ENCODE results near the gene FREY1. TPM values are rescaled to one million over a fixed set of nuclear protein-coding genes. Genes with fewer than 3 reads are reported as not detected.

Gene FREY1
- total RNA-seq, 2 experiments from 2014 or later = 0.32 to 0.76 TPM

DNA sequence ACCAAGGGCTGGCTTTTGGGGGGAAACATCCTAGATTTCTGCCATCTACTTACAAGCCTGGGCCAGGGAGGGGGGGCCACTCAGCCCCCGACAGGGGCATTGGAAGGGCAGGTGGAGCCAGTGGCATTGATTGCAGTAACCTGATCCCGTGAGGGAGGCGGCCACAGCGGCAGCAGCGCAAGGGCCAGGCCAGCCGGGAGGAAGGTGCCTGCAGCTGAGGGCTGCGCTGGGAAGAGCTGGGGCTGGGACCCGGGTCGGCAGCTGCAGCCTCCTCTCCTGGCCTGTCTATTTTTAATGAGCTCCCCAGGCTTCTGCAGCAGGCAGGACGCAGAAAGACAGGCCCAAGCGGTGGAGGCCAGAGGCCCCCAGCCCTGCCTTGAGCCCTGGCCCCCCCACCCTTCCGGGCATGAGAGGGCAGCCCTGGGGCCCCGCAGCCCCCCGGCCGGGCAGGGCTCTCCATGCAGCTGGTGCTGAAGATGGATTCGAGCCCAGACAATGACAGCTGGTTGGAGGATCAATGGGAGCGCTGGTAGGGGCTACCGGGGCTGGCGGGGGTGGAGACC is 10.6 kb downstream of the FREY1 start:
- H3K27ac Mint-ChIP-seq = no peak overlapping the region
- H3K4me3 Mint-ChIP-seq = no peak overlapping the region
- CTCF ChIA-PET = no interaction called here
- intact Hi-C loops (cut with micrococcal nuclease) = no loop called here
- no peak for DNase-seq
- H3K27me3 Mint-ChIP-seq (ENCODE audit: low read depth) = peaks cover 36% of the 10 kb centered on the region
- H3K9me3 Mint-ChIP-seq = no peaks in the 10 kb centered on the region
- no peaks in the 10 kb centered on the region for H3K36me3 Mint-ChIP-seq (ENCODE audit: low read depth)
- H3K4me1 Mint-ChIP-seq (ENCODE audit: low read depth) = peaks cover 2% of the 10 kb centered on the region

DNA sequence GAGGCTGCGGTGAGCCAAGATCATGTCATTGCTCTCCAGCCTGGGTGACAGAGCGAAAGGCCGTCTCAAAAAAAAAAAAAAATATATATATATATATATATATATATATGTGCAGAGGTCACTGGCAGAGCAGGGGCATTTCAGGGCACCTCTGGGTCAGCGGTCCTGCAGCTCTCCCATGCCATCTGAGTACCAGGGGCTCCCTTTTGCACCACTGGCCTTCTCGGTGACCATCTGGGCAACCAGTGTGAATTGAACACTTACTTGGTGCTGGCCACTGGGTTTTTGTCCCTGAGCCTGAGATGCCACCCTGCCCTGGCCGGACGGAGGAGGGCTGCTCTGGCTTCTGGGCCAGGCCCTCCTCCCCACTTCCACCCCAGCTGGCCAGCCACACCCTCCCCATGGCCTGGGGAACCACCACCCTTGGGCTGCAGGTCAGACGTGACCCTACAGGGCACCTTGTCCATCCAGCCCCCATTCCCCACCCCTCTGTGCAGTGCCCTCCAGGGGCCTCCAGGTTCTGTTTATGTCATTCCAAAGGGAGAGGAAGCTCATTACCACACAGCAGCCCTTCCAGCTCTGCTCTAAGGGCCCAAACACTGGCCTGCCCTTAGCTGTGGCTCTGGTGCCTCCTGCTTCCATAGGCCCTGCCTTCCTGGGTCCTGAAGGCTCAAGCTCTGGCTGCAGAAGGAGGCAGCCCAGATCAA is 11.4 kb downstream of the FREY1 start:
- DNase-seq = no peak
- Mint-ChIP-seq H3K4me1 (ENCODE audit: low read depth) (peaks cover 2% of the 10 kb centered on the region), H3K36me3 (ENCODE audit: low read depth) (no peaks in the 10 kb centered on the region), H3K9me3 (no peaks in the 10 kb centered on the region), H3K27ac (no peak overlapping the region), H3K27me3 (ENCODE audit: low read depth) (peaks cover 33% of the 10 kb centered on the region), H3K4me3 (no peak overlapping the region)
- intact Hi-C loops (cut with micrococcal nuclease) = no loop called here
- CTCF ChIA-PET = no interaction called here

DNA sequence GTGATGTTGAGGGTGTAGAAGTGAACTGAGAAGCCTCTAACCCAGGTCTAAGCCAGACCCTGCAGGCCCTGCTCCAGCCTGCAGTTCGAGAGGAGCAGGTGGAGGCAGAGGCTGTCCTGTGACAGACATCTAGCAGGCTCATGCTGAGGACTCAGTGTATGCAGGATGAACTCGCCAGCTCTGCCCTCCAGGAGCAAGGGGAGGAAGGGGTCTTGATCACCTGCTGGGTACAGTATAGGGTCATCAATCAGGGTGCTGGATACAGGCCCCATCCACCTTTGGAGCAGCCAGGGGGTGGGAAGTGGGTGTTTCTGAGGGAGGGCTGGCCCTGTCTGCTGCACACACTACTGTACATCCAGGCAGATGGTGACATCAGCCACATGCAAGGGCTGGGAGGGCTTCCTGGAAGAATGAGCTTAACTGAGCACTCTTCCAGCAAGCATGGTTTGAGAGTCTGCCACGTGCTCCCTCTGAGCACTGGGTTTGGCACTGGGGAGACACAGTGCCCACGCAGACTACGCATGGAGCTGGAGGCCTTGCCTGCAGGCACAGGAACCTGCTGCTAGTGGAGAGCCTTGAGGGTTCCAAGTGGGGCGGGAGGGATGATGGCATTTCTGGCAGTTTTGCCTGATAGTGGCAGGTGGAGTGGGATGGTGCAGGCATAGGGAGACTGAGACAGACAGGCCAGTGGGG is 12.4 kb downstream of the FREY1 start:
- CTCF ChIA-PET = no interaction called here
- Mint-ChIP-seq H3K4me1 (ENCODE audit: low read depth) (no peaks in the 10 kb centered on the region), H3K4me3 (no peak overlapping the region), H3K27ac (no peak overlapping the region), H3K27me3 (ENCODE audit: low read depth) (peaks cover 33% of the 10 kb centered on the region), H3K9me3 (no peaks in the 10 kb centered on the region), H3K36me3 (ENCODE audit: low read depth) (no peaks in the 10 kb centered on the region)
- intact Hi-C loops (cut with micrococcal nuclease) = no loop called here
- no peak for DNase-seq

DNA sequence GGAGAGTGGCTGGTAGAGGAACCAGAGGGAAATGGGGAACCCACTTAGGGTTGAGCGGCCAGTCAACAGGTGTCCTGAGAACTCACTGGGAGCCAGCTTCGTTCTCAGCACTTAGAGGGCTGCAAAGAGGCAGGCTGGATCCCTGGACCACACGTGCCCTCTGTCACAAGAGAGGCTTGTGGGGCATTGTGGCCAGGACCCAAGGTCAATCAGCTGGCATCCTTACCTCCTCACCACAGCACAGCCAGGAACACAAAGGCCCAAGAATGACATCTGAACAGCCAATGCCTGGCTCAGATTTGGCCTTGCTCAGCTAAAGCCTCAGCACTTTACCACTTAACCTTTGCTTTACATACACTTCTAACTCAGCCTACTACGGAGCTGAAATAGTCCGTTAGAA is 14.2 kb downstream of the FREY1 start:
- Mint-ChIP-seq H3K27ac (no peak overlapping the region), H3K36me3 (ENCODE audit: low read depth) (no peaks in the 10 kb centered on the region), H3K9me3 (no peaks in the 10 kb centered on the region), H3K27me3 (ENCODE audit: low read depth) (peaks cover 22% of the 10 kb centered on the region), H3K4me1 (ENCODE audit: low read depth) (no peaks in the 10 kb centered on the region), H3K4me3 (no peak overlapping the region)
- no peak for DNase-seq
- CTCF ChIA-PET = interaction anchor here (1.2 kb wide), 1 partner anchor 50 kb away, joined by 3 read pairs; no protein-coding TSS in a partner anchor
- intact Hi-C loops (cut with micrococcal nuclease) = no loop called here

DNA sequence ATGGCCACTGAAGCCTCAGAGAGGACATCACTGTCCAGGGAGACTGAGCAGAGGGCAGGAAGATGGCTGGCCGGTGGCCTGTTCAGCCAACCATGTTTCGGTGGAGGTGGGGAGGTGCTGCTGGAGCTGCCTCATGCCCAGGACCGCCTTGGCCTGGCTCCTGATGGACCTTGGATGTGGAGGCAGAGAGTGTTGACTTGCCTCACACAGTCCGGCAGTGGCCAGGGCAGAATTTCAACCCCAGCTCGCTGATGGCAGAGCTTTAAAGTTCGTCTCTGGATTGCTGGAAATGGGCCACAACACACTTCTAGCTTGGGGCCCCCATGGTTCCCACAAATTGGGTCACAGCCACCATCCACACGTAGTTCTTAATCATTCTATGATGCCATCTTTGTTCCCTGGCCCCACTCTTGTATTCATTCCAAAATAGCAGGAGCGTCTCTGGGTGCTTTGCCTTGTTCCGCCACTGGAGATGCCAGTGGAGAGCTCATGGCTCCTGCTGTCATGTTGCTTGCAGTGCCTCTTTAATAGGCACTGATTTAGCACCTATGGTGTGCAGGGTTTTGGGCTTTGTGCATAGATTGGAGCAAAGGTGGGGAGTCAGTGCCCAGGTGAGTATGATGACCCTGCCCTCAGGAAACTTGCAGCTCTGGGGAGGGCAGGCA is 16.1 kb downstream of the FREY1 start:
- Mint-ChIP-seq H3K27me3 (ENCODE audit: low read depth) (peaks cover 13% of the 10 kb centered on the region), H3K4me1 (ENCODE audit: low read depth) (no peaks in the 10 kb centered on the region), H3K9me3 (no peaks in the 10 kb centered on the region), H3K4me3 (no peak overlapping the region), H3K36me3 (ENCODE audit: low read depth) (no peaks in the 10 kb centered on the region), H3K27ac (no peak overlapping the region)
- CTCF ChIA-PET = no interaction called here
- intact Hi-C loops (cut with micrococcal nuclease) = no loop called here
- DNase-seq = no peak

DNA sequence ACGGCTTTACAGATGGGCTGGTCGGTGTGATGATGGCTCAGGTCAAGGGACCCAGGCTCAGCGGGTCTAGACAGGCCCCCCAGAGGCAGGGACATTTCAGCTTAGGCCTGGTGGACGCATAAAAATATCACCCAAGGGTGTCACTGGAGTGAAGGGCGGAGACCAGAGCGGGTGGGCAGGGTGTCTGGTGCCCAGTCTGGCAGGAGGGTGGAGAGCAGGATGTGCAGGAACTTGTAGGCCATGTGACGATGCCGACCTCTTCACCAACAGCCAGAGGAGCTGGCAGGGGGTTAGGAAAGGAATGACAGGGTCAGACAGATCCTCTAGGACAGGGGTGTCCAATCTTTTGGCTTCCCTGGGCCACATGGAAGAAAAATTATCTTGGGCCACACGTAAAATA is 17.1 kb downstream of the FREY1 start:
- no peak overlapping the region for H3K27ac Mint-ChIP-seq
- intact Hi-C loops (cut with micrococcal nuclease) = no loop called here
- H3K4me1 Mint-ChIP-seq (ENCODE audit: low read depth) = peaks cover 3% of the 10 kb centered on the region
- CTCF ChIA-PET = interaction anchor here (0.6 kb wide), 1 partner anchor 599 kb away, joined by 3 read pairs; no protein-coding TSS in a partner anchor
- no peaks in the 10 kb centered on the region for H3K36me3 Mint-ChIP-seq (ENCODE audit: low read depth)
- DNase-seq = no peak
- no peaks in the 10 kb centered on the region for H3K9me3 Mint-ChIP-seq
- H3K4me3 Mint-ChIP-seq = no peak overlapping the region
- H3K27me3 Mint-ChIP-seq (ENCODE audit: low read depth) = peaks cover 9% of the 10 kb centered on the region

DNA sequence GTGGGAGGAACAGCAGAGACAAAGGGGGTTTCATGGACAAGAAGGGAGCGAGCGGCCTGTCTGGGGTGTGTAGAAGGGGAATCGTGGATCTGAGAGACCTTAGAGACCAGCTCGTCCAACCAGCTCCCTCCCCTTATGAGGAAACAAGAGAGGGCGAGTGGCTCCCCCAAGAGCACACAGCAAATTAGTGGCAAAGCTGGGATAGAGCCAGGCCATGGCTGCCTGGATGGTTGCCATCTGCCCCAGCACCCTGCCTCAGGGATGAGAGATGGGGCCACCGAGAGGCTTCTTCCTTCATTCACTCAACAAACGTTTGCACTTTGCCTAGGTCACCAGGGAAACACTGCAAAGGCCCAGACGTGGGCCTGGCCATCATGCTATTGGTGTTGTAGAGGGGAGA is 17.5 kb downstream of the FREY1 start:
- no peak overlapping the region for H3K27ac Mint-ChIP-seq
- no peak for DNase-seq
- CTCF ChIA-PET = interaction anchor here (0.6 kb wide), 1 partner anchor 599 kb away, joined by 3 read pairs; no protein-coding TSS in a partner anchor
- peaks cover 5% of the 10 kb centered on the region for H3K4me1 Mint-ChIP-seq (ENCODE audit: low read depth)
- no peak overlapping the region for H3K4me3 Mint-ChIP-seq
- intact Hi-C loops (cut with micrococcal nuclease) = no loop called here
- H3K27me3 Mint-ChIP-seq (ENCODE audit: low read depth) = peaks cover 6% of the 10 kb centered on the region
- no peaks in the 10 kb centered on the region for H3K36me3 Mint-ChIP-seq (ENCODE audit: low read depth)
- no peaks in the 10 kb centered on the region for H3K9me3 Mint-ChIP-seq

DNA sequence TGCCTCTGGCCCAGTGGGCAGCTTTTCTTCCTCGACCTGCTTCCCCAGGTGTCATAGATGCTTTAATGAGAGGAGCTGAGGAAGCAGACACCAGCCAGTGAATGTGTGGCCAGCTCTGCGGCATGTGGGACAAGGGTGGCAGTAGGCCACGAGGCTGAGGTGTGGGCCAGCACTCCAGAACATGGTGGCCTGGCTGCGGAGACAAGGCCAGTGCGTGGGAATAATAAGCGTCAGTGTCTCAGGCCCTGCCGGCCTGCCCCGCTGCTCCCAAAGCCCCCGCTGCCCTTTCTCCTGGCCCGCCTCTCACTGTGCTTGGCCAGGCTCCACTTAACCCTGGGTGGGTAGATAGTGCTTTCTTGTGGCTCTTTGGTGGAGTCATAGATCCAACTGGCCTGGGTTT is 19.5 kb downstream of the FREY1 start:
- Mint-ChIP-seq H3K27me3 (ENCODE audit: low read depth) (peaks cover 3% of the 10 kb centered on the region), H3K27ac (no peak overlapping the region), H3K9me3 (no peaks in the 10 kb centered on the region), H3K36me3 (ENCODE audit: low read depth) (no peaks in the 10 kb centered on the region), H3K4me1 (ENCODE audit: low read depth) (peaks cover 6% of the 10 kb centered on the region), H3K4me3 (no peak overlapping the region)
- intact Hi-C loops (cut with micrococcal nuclease) = no loop called here
- no peak for DNase-seq
- CTCF ChIA-PET = no interaction called here

DNA sequence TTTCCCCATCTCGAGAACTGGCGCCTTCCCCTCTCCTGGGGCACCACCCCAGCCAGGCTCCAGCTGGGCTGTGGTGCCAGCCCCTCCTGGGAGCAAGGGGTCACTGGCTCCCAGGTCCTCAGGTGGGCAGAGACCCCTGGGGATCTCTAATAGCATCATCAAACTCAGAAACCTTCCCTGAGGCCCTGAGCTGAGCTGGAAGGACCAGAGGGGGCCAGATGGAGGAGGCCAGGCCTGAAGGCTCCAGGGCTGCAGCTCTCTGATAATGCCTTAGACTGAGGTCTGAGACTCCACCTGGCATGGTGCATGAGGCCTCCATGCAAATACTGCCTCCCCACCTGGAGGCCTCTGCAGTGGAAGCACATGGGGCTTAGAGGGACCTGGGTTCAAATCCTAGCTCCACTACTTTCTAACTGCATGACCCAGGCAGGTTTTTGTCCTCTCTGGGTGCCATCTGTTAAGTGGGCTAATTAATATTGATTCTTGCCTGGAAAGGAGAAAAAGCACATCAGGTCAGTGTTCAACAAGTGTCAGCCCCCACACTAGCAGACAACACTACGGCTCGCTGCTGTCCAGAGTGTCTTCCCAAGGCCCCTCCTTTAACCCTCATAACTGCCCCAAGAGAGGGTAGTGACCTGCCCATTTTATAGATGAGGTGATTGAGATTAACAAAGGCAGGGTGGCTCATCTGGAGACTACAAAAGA is 20.1 kb downstream of the FREY1 start:
- no peaks in the 10 kb centered on the region for H3K9me3 Mint-ChIP-seq
- intact Hi-C loops (cut with micrococcal nuclease) = no loop called here
- H3K4me1 Mint-ChIP-seq (ENCODE audit: low read depth) = peaks cover 6% of the 10 kb centered on the region
- DNase-seq = no peak
- peaks cover 3% of the 10 kb centered on the region for H3K27me3 Mint-ChIP-seq (ENCODE audit: low read depth)
- H3K27ac Mint-ChIP-seq = no peak overlapping the region
- H3K4me3 Mint-ChIP-seq = no peak overlapping the region
- no peaks in the 10 kb centered on the region for H3K36me3 Mint-ChIP-seq (ENCODE audit: low read depth)
- CTCF ChIA-PET = no interaction called here

DNA sequence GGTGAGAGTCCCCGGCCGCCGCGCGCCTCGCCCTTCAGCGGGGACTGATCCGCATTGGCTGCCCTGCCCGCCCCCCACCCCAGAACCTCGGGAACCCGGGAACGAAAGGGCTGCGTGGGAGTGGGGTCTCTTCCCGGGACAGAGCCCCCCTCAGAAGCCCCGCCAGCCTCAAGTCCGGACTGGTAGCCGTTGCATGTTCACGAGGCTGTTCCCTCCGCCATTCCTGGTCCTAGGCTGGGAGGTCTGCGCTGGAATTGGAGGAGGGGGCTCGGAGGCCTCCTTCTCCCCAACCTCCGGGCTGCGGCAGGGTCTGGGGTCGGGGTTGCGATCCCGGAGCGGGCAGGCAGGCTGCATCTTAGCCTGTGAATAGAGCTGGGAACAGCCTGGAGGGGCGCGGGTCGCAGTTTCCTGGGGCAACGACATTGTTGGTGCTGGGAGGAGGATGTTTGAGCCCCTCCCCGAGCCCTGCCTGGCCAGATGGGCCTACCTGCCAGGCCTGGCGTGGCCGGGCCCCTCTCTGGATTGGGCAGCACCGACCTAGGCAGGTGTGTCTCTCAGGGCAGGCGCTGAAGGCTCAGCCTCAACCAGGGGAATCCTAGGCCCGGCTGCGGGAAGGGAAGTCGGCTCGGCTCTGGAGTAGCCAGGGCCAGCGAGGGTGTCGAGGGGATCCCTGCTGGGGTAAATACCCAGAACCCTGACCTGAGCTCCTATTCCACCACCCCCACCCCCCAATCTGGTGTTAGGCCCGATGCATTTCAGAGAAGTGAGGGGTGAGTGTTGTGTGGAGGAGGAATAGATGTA is 20.9 kb downstream of the FREY1 start:
- no peak for DNase-seq
- Mint-ChIP-seq H3K36me3 (ENCODE audit: low read depth) (no peaks in the 10 kb centered on the region), H3K9me3 (no peaks in the 10 kb centered on the region), H3K27me3 (ENCODE audit: low read depth) (peaks cover 3% of the 10 kb centered on the region), H3K4me3 (peak overlapping the region; percentile 8), H3K27ac (no peak overlapping the region), H3K4me1 (ENCODE audit: low read depth) (peaks cover 6% of the 10 kb centered on the region)
- intact Hi-C loops (cut with micrococcal nuclease) = loop anchor here (1.0 kb wide), 4 partner anchors 13 to 234 kb away; partner anchors contain the start of genes CRY2 and PEX16
- CTCF ChIA-PET = no interaction called here

DNA sequence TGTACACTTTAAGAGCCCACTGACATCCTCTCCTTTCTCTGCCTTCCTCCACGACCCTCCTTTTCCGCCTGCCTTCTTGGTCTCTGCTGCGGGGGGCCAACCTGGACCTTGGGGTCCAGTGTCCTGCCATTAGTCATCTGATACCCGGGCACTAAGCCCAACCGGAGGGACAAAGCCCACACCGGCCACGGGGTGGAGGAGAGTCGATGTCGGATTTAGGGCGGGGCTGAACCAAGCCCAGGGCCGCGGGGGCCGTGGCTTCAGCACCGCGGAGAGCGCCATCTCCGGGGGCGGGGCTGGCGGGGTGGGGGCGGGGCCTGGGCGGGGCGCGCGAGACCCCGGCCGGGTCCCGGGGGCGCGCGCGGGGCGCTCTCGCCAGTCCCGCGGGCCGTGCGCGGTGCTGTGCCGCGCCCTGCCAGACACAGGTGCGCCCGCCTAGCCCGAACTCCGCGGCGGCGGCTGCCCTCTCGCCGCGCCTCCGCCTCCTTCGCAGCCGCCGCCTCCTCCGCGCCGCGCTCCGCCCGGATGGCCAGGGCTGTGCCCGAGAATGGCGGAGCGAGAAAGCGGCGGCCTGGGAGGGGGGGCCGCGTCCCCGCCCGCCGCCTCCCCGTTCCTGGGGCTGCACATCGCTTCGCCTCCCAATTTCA is 21.7 kb downstream of the FREY1 start, which contains the start of gene MAPK8IP1:
MAPK8IP1 (plus strand) TSS at position 378 of the 647 bp plus-strand sequence; CDS start at position 548, 170 bp downstream.
- intact Hi-C loops (cut with micrococcal nuclease) = loop anchor here (1.0 kb wide), 4 partner anchors 14 to 235 kb away; partner anchors contain the start of genes CRY2 and PEX16
- Mint-ChIP-seq H3K4me1 (ENCODE audit: low read depth) (peaks cover 6% of the 10 kb centered on the region), H3K36me3 (ENCODE audit: low read depth) (peaks cover 7% of the 10 kb centered on the region), H3K27me3 (ENCODE audit: low read depth) (peaks cover under 1% of the 10 kb centered on the region), H3K9me3 (no peaks in the 10 kb centered on the region), H3K27ac (no peak within 1 kb of the TSS), H3K4me3 (peak within 1 kb of the TSS; percentile 56)
- CTCF ChIA-PET = no interaction called here
- DNase-seq = peak; percentile 40
